LNCaP clone FGC (cell line): ENCODE results near the gene TXNRD3.

Experiments
- DNase-seq: peaks from one replicate; pipeline ENCODE4 v3.0.0-alpha.2; 2011; ENCODE audit warnings: low read depth
- H3K4me3 ChIP-seq: 2 replicates; pipeline ENCODE4 v1.5.1; 2011; ENCODE audit warnings: mild to moderate bottlenecking, low read depth, low read length, control low read depth
- TF ChIP-seq, protein P1 (sequence below): IDR thresholded peaks from 2 replicates; pipeline ENCODE4 v1.5.1; 2012; ENCODE audit warnings: mild to moderate bottlenecking; ENCODE audit not compliant: control insufficient read depth, insufficient read depth; ENCODE audit errors: extremely low read depth

Gene TXNRD3

DNA sequence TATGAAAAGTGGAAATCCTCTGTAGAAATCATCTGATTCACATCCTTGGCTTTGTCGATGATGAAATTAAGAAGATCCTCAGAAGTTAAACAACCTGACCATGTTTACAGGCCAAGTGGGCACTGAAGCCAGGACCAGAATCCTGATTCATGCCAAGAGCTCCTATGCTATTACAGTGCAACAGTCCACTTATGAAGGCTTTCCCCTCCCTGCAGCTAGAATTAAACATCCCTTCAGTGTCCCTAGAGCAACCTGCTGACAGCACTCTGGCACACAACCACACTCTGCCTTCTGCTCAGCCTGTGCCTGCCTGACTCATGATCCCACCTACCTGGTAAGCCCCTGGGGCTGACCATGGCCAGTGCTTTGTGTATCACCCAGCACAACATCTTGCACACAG, 33.8 kb downstream of the TXNRD3 start:
- no peak for DNase-seq
- TF ChIP-seq, protein P1, sequence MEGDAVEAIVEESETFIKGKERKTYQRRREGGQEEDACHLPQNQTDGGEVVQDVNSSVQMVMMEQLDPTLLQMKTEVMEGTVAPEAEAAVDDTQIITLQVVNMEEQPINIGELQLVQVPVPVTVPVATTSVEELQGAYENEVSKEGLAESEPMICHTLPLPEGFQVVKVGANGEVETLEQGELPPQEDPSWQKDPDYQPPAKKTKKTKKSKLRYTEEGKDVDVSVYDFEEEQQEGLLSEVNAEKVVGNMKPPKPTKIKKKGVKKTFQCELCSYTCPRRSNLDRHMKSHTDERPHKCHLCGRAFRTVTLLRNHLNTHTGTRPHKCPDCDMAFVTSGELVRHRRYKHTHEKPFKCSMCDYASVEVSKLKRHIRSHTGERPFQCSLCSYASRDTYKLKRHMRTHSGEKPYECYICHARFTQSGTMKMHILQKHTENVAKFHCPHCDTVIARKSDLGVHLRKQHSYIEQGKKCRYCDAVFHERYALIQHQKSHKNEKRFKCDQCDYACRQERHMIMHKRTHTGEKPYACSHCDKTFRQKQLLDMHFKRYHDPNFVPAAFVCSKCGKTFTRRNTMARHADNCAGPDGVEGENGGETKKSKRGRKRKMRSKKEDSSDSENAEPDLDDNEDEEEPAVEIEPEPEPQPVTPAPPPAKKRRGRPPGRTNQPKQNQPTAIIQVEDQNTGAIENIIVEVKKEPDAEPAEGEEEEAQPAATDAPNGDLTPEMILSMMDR, result no peak
- no peak overlapping the region for H3K4me3 ChIP-seq

DNA sequence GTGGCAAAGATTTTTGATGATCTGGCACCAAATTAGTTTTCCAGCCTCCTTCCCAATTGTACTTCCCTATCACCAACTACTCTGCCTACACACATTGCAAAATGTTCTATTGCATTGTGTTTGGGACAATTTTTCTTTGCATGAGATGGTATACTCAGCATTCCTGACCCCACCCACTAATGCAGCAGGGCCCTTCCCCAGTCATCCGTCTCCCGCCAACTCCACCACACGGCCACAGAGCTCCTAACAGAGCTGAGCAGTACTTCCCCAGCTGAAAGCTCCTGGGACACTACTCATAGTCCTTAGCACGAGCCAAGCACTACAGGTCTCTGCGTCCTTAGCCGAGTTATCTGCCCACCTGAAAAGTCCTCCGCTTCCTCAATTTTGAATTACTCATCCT, 34.2 kb downstream of the TXNRD3 start:
- DNase-seq, result no peak
- no peak overlapping the region for H3K4me3 ChIP-seq
- TF ChIP-seq, protein P1, result no peak

DNA sequence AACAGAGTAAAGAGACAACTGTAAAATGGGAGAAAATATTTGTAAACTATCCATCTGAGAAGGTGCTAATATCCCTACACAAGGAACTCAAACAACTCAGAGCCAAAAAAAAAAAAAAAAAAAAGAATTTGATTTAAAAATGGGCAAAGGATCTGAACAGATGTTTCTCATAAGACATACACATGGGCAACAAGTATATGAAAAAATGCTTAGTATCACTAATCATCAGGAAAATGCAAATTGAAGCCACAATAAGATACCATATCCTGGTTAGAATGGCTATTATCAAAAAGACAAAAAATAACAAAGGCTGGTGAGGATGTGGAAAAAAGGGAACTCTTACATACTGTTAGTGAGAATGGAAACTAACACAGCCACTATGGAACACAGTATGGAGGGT, 36.2 kb downstream of the TXNRD3 start:
- DNase-seq, result no peak
- TF ChIP-seq, protein P1, result no peak
- H3K4me3 ChIP-seq, result no peak overlapping the region

DNA sequence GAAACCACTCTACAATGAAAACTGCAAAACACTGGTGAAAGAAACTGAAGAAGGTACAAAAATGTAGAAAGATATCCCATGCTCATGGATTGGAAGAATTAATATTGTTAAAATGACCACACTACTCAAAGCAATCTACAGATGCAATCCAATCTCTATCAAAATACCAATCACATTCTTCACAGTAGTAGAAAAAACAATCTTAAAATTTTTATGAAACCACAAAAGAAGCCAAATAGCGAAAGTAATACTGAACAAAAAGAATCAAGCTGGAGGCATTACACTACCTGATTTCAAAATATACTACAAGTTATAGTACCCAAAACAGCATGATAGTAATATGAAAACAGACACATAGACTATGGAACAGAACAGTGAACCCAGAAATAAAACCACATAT, 36.9 kb downstream of the TXNRD3 start:
- no peak for DNase-seq
- TF ChIP-seq, protein P1, result no peak
- no peak overlapping the region for H3K4me3 ChIP-seq

DNA sequence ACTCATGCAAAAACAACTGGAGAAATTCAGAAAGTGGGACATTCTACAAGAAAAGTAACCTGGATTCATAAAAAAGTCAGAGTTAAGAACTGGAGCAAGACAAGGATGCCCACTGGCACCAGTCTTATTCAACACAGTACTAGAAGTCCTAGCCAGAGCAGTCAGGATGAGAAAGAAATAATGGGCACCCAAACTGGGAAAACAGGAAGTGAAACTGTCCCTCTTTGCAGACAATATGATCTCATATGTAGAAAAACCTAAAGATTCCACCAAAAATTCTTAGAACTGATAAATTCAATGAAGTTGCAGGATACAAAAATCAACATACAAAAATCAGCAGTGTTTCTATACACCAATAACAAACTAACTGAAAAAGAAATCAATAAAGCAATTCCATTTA, 37.4 kb downstream of the TXNRD3 start:
- DNase-seq, result no peak
- H3K4me3 ChIP-seq, result no peak overlapping the region
- TF ChIP-seq, protein P1, result no peak

DNA sequence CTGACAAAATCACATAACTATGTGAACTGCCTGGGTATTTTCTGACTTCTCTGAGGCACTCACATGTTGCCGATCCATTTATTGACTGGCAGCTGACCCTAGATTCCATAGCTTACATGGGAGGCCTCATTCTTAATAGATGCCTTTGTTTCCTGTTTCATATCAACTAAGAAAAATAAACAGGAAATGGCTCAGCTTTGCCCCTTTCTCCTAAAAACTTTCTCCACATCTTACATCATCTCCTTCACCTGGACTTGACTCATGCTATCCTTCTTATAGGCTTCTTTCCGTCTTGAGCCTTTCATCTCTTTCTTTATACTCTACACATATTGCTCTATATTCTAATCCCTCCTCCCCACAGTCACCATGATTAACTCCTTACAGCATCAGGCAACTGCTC, 38.0 kb downstream of the TXNRD3 start:
- no peak overlapping the region for H3K4me3 ChIP-seq
- DNase-seq, result no peak
- TF ChIP-seq, protein P1, result no peak

DNA sequence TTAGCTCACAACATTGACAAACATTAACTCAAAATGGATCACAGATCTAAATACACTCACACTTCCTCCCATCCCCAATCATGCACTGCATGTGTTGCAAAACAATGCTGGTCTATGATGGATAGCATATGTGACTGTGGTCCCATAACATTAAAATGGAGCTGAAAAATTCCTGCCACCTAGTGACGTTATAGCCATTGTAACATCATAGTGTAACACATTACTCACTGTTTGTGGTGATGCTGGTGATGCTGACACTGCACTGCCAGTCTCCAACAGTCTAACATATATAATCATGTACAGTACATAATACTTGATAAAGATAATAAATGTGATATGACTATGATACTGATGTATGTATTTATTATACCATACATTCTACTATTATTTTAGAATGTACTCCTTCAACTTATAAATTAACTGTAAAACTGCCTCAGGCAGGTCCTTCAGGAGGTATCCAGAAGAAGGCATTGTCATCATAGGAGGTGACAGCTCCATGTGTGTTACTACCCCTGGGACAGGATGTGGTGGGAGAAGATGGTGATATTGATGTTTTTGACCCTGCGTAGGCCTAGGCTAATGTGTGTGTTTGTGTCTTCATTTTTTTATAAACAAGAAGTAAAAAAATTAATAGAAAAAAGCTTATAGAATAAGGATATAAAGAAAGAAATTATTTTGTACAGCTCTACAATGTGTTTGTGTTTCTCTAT, 41.3 kb downstream of the TXNRD3 start:
- TF ChIP-seq, protein P1, result no peak
- H3K4me3 ChIP-seq, result no peak overlapping the region
- DNase-seq, result no peak
